H1 (cell line): ENCODE data around the gene CHST3. TPM values are rescaled to one million over a fixed set of nuclear protein-coding genes. Genes with fewer than 3 reads are reported as not detected.

Source experiments
- CBX8 ChIP-seq: fragments of 300-800, 300-1000 bp; sonication (generic); IDR thresholded peaks from 2 replicates; pipeline ENCODE4 v1.7.1; 2016; ENCODE audit warnings: low read depth, low read length, borderline replicate concordance
- CEBPB ChIP-seq: IDR thresholded peaks from 2 replicates; pipeline ENCODE4 v1.6.1; 2012; ENCODE audit warnings: low read depth, low read length
- CHD7 ChIP-seq: fragments of 300-600 bp; sonication (generic); IDR thresholded peaks from 2 replicates; pipeline ENCODE4 v1.7.1; 2012; ENCODE audit warnings: low read length, moderate library complexity, mild to moderate bottlenecking, inconsistent platforms; ENCODE audit not compliant: insufficient replicate concordance
- CTBP2 ChIP-seq: IDR thresholded peaks from 2 replicates; pipeline ENCODE4 v1.7.0; 2011; ENCODE audit warnings: borderline replicate concordance, mild to moderate bottlenecking, moderate library complexity, mixed read lengths, low read length; ENCODE audit not compliant: insufficient read depth, insufficient read length
- TAF1 ChIP-seq: IDR thresholded peaks from 2 replicates; pipeline ENCODE4 v1.6.1; 2011; ENCODE audit warnings: mild to moderate bottlenecking, low read depth, low read length
- TBP ChIP-seq: IDR thresholded peaks from 2 replicates; pipeline ENCODE4 v1.6.1; 2011; ENCODE audit warnings: low read depth, low read length, improper control_type of control experiment
- polyA plus RNA-seq, 7 experiments: library from polyadenylated mRNA; depleted of rRNA in 3 of 7; stranded (reverse) in 5 of 7; unstranded in 2 of 7; fragments of >200 nt in 5 of 7; fragments of 200-250 nt in 2 of 7; gene quantifications; 1 replicate in 5 of 7; 2 replicates in 1 of 7; 4 replicates in 1 of 7; pipeline versions ENCODE4 v1.2.1 to v1.2.3, GENCODE V29; 2011 to 2013; ENCODE audit warnings: missing spikeins in 2 of 7, mixed read lengths in 2 of 7
- total RNA-seq: library from RNA; stranded (reverse); fragmentation: NEBNext Ultra II Directional; extraction: Animal tissue kit (Norgen Biotek cat#: 25700); gene quantifications from 2 replicates; pipeline ENCODE4 v1.2.1, GENCODE V29; 2021

The CHST3 gene
- total and polyA plus RNA-seq, 2 of the 8 experiments (the other 6 are each of a cell fraction or from before 2014, with no cell fraction given): 2.0 to 5.8 TPM

- no peak for TF ChIP-seq CHD7
- no peak for TF ChIP-seq CTBP2
- TF ChIP-seq CBX8: no peak
- no peak for TF ChIP-seq TBP
- TF ChIP-seq TAF1: no peak
- TF ChIP-seq CEBPB: no peak
- TF ChIP-seq, all 59 proteins: peak for 0
Observed at GRCh38 chr10:71995449-71995848, 31.3 kb downstream of the CHST3 start (continued).
